Renal cortex interstitium (tissue), 15 donors: ENCODE data around the gene MAP3K7CL. TPM values are rescaled to one million over a fixed set of nuclear protein-coding genes. Genes with fewer than 3 reads are reported as not detected.

ENCODE experiments used
- DNase-seq, 11 donors: peaks; one replicate each; pipeline ENCODE4 v3.0.0-alpha.2; 2013; ENCODE audit warnings: low read depth in 9 of 11, low spot score in 4 of 11; ENCODE audit errors: extremely low read depth in 1 of 11
- long read RNA-seq, 16 experiments: transcript quantifications; one replicate each; lab custom pipeline, GENCODE V29; 2026
- polyA plus RNA-seq, 3 donors: library from polyadenylated mRNA; unstranded; fragments of 120-200 nt; gene quantifications; one replicate each; pipeline ENCODE4 v1.2.1, GENCODE V29; 2013; ENCODE audit not compliant: insufficient read length in 3 of 3

MAP3K7CL gene
- polyA plus RNA-seq: 1 to 10 TPM; 4.2 to 7.7 (median 6.6) TPM
- long read RNA-seq, donor 1, partial matches to known transcripts: 0 of 3 reads
- long read RNA-seq, donor 1, other reads (novel, unspliced or antisense): 0 of 3 reads
- long read RNA-seq, donor 2: 0 reads
- long read RNA-seq, donor 3, partial matches to known transcripts: 0 of 4 reads
- long read RNA-seq, donor 3, other reads (novel, unspliced or antisense): 0 of 4 reads
- long read RNA-seq, donor 4: 0 reads
- long read RNA-seq, donor 5: 0 reads
- long read RNA-seq, donor 6, partial matches to known transcripts: 0 of 1 reads
- long read RNA-seq, donor 6, other reads (novel, unspliced or antisense): 0 of 1 reads
- long read RNA-seq, donor 7: 0 reads
- long read RNA-seq, donor 8, partial matches to known transcripts: 0 of 2 reads
- long read RNA-seq, donor 8, other reads (novel, unspliced or antisense): 0 of 2 reads
- long read RNA-seq, donor 9, partial matches to known transcripts: 0 of 1 reads
- long read RNA-seq, donor 9, other reads (novel, unspliced or antisense): 0 of 1 reads
- long read RNA-seq, donor 10: 0 reads
- long read RNA-seq, donor 11: 0 reads
- long read RNA-seq, donor 12: 0 reads
- long read RNA-seq, donor 13, partial matches to known transcripts: 0 of 1 reads
- long read RNA-seq, donor 13, other reads (novel, unspliced or antisense): 0 of 1 reads
- long read RNA-seq, donor 14: 0 reads
- long read RNA-seq, donor 15: 0 reads
- long read RNA-seq, donor 16: 0 reads

- no peak for DNase-seq
These were observed at the start of gene MAP3K7CL for GRCh38 chr21:29130270-29130969. Gene MAP3K7CL, plus strand, starts transcription at chr21:29130644. Its CDS starts 2,701 bp downstream, at chr21:29133345.

- DNase-seq: no peak
These were observed 48.2 kb upstream of the MAP3K7CL start for GRCh38 chr21:29082046-29082815.

- no peak for DNase-seq
These were observed 47.1 kb upstream of the MAP3K7CL start for GRCh38 chr21:29083306-29083705.

GRCh38 chr21:29084372-29084771, 46.1 kb upstream of the MAP3K7CL start:
- DNase-seq: no peak

GRCh38 chr21:29085106-29085752, 45.2 kb upstream of the MAP3K7CL start:
- DNase-seq: no peak

GRCh38 chr21:29091033-29091432, 39.4 kb upstream of the MAP3K7CL start:
- no peak for DNase-seq

- DNase-seq: no peak
These were observed 38.1 kb upstream of the MAP3K7CL start for GRCh38 chr21:29092102-29092959.

GRCh38 chr21:29096218-29097015, 34.0 kb upstream of the MAP3K7CL start:
- DNase-seq: no peak

GRCh38 chr21:29098156-29098555, 32.3 kb upstream of the MAP3K7CL start:
- no peak for DNase-seq

GRCh38 chr21:29102791-29103257, 27.6 kb upstream of the MAP3K7CL start:
- DNase-seq: no peak

- DNase-seq: no peak
These were observed 26.2 kb upstream of the MAP3K7CL start for GRCh38 chr21:29104239-29104708.

GRCh38 chr21:29105218-29105617, 25.2 kb upstream of the MAP3K7CL start:
- no peak for DNase-seq

GRCh38 chr21:29114765-29115500, 15.5 kb upstream of the MAP3K7CL start:
- no peak for DNase-seq

GRCh38 chr21:29115899-29116298, 14.5 kb upstream of the MAP3K7CL start:
- no peak for DNase-seq

GRCh38 chr21:29117372-29117955, 13.0 kb upstream of the MAP3K7CL start:
- no peak for DNase-seq

- no peak for DNase-seq
These were observed 8.7 kb upstream of the MAP3K7CL start for GRCh38 chr21:29121759-29122158.
